GM19324 (cell line): ENCODE measurements around the gene ADGRV1.
"Not testable (repeated sequence)": the region's sequence is repeated elsewhere in the genome, so short reads cannot be mapped to it uniquely, and the experiment has no call there.

Experiments
- ATAC-seq: cut with Tn5 transposase; IDR thresholded peaks from one replicate; pipeline ENCODE4 v1.9.1; 2021; ENCODE audit warnings: mild to moderate bottlenecking, moderate library complexity; ENCODE audit not compliant: unreplicated experiment, low FRiP score

Gene ADGRV1

DNA sequence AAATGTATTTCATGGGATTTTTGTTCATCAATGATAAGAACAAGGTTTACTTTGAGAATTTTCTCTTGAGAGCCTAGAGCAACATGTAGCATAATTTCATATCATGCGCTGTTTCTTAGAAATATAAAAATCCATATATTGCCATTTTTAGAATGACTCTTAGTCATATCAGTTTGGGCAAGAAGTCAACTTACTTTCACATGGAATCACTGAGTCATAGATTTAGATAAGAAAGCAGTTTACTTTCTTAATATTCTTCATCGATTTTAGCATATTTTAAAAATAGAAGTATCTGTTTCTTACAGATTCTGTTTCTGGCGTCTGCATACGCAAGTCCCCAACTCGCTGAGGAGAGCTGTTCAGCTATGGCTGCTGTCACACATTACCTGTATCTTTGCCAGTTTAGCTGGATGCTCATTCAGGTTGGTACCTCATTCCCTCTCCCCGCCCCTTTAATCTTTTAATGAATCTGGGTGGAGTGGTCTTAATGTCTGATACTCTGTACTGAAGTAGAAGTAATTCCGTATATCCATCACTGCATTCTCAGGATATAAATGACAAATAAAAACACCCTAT lies 406.6 kb downstream of the ADGRV1 start:
- ATAC-seq, result no peak

DNA sequence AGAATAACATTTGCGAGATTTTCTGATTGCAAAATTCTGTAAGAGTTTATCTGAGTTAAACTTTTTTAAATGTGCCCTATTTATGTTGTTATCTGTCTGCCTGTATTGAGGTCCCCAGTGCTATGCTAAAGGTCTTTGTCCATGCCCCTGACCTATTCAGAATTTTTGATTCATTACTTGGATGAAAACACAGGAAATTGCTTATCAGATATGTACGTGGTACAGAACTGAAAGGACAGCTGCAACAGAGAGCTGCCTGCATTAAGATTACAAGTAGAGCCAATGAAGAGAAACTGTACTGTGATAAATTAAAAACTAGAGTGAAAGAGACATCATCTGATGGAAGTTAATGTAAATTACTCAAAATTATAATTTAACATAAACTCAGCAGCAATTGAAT lies 408.8 kb downstream of the ADGRV1 start:
- no peak for ATAC-seq

DNA sequence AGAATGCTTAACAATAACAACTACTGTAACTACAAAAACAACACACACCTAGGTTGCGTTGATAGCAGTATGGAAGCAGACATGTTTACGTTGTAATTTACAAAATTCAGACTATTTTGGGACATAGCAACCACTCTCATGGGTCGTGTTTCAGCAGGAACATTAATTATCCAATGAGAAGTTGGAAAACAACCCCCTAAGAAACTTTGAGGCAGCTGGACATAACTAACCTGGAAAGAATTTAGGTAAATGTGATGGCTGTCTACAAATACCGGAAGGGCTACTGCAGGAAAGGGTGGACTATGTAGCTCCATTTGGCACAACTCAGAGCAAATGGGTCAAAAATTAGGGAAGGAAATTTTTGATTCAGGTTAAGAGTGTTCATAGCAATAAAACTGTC lies 409.3 kb downstream of the ADGRV1 start:
- no peak for ATAC-seq

DNA sequence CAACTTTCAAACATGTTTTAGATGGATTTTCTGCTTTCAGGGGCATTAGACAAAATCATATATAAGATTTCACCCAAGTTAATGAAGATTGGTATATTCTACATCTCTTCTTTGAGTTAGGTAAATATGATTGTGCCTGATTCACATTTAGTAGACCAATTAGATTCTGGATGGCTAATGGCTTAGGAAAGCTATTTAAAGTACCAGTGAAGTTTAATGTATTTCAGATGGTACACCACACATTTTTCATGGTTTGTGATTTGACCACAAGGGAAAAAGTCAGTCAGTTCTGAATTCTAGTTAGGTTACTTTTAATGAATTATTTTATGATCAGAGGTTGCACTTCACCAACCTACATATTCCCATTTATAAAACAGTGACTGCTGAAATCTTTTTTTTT lies 409.7 kb downstream of the ADGRV1 start:
- no peak for ATAC-seq

DNA sequence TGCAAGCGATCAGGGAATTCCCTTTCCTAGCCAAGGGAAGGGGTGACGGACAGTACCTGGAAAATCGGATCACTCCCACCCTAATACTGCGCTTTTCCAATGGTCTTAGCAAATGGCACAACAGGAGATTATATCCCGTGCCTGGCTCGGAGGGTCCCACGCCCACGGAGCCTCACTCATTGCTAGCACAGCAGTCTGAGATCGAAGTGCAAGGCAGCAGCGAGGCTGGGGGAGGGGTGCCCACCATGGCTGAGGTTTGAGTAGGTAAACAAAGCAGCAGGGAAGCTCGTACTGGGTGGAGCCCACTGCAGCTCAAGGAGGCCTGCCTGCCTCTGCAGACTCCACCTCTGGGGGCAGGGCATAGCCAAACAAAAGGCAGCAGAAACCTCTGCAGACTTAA lies 411.3 kb downstream of the ADGRV1 start:
- not testable (repeated sequence) for ATAC-seq

DNA sequence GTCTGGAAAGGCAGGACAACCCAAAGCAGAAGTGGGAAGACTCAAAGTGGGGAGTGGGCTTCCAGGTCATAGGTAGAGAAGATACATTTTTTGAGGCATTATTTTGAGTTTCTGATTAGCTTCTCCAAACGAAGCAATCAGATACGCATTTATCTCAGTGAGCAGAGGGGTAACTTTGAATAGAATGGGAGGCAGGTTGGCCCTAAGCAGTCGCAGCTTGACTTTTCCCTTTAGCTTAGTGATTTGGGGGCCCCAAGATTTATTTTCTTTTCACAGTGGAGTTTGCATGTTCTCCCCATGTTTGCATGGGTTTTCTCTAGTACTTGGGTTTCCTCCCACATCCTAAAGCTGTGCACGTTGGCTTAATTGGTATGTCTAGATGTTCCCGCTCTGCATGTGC lies 422.6 kb downstream of the ADGRV1 start:
- no peak for ATAC-seq

- no peak for ATAC-seq
Observed at GRCh38 chr5:90981821-90982220, 423.2 kb downstream of the ADGRV1 start.

DNA sequence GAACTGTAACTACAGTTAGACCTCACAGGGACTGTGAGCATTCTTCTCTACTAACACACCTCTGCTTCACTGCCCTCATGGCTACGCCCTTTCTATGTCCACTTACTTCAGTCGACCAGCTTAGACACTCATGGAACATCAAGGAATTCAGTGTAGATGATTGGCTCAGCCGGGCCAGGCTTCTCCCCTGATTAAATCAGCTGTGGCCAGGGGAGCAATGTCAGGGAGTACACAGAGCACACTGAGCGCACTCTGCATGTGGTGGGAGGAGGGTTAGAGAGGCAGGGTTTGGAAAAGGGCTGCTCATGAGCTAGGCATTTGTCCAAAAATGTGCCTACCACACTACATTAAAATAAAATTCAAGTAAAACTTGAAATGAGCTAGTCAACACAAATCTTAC lies 424.0 kb downstream of the ADGRV1 start:
- no peak for ATAC-seq

DNA sequence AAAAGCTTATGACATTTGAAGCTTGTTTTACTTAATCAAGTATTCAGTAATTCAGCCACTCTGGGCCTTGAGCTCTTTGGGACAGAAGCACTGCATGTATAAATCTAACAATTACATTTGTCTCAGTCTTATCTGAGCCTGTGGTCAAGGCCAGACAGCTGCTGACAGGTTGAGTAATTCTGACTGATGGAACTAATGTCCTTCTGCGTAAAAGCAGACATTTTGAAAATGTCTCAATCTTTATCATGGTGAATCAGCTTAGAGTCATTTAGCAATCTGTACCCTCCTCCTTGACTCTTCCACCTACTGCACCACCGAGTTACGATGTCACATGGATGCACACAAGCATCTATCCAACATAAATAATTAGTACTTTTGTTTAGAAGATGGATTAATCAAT lies 424.6 kb downstream of the ADGRV1 start:
- no peak for ATAC-seq

GRCh38 chr5:90983711-90984124 lies 425.1 kb downstream of the ADGRV1 start:
- no peak for ATAC-seq

GRCh38 chr5:90985341-90985740 lies 426.7 kb downstream of the ADGRV1 start:
- no peak for ATAC-seq

DNA sequence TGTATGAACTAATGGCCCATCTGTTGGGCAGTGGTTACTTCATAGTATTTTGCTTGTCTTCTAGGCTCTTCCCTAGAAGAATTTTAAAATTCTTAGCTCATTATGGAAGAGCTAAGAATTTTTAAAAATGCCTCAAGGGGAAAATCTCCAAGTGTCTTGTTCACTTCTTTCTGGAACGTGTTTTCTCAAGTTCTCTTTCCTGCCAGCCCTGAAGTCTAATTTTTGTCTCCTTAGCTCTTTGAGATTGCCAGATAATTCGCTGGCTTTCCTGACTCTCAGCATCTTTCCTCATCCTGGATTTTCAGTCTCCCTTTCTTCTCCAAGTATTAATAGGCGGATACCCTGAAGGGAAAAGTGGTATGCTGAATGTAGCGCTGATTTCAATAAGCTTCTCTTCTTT lies 429.1 kb downstream of the ADGRV1 start:
- ATAC-seq, result no peak

GRCh38 chr5:90991201-90991600 lies 432.6 kb downstream of the ADGRV1 start:
- ATAC-seq, result no peak

GRCh38 chr5:90994796-90995195 lies 436.2 kb downstream of the ADGRV1 start:
- ATAC-seq, result no peak

DNA sequence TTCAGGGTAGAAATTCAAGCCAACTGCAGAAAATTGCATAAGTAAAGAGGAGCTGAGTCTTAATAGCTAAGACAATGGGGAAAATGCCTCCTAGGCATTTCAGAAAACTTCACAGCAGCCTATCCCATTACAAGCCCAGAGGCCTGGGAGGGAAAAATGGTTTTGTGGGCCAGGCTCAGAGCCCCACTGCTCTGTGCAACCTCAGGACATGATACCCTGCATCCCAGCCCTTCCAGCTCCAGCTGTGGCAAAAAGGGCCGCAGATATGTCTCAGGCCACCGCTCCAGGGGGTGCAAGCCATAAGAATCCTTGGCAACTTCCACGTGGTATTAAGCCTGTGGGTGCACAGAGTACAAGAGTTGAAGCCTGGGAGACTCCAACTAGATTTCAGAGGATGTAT lies 437.5 kb downstream of the ADGRV1 start:
- no peak for ATAC-seq

GRCh38 chr5:90997082-90997481 lies 438.5 kb downstream of the ADGRV1 start:
- ATAC-seq, result no peak

DNA sequence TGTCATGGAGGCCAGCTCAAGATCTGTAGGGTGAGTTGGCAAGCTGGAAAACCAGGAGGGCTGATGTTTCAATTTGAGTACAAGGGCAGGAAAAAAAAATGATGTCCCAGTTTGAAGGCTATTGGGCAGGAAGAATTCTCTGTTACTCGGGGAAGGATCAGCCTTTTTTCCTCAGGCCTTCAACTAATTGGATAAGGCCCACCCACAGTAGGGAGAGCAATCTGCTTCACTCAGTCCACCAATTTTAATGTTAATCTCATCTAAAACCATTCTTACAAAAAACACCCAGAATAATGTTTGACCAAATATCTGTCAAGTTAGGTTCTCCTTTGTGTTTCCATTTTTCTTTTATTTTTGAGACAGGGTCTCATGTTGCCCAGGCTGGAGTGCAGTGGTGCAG lies 442.1 kb downstream of the ADGRV1 start:
- ATAC-seq, result no peak

- no peak for ATAC-seq
Observed at GRCh38 chr5:91006713-91007112, 448.1 kb downstream of the ADGRV1 start.

GRCh38 chr5:91007251-91007650 lies 448.7 kb downstream of the ADGRV1 start:
- ATAC-seq, result no peak

DNA sequence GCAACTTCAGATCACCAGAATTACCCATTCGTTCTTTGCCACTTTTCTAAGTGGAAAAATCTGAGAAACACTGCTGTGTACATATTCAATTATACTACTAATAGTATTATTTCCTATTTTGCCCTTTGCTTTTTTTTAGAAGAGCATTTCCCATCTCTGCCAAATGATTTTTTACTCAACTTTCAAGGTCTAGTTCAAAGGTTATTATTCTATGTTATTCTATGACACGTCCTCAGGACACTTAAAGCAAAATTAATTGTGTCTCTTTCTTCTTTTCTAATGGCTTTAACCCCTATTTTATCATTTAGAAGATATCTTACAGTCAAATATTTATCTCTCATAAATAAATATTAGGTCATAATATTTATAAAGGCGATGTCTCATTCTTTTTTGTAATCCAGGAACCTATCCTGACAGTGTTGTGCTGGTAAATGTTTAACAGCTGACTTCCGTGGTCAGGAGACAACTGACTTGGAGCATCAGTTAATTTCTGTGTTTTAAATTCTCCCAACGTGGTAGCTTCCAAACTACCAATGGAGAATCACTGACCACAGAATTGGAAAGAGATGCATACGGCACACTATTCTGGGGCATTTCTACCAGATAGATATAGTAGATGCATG lies 449.3 kb downstream of the ADGRV1 start:
- ATAC-seq, result no peak

DNA sequence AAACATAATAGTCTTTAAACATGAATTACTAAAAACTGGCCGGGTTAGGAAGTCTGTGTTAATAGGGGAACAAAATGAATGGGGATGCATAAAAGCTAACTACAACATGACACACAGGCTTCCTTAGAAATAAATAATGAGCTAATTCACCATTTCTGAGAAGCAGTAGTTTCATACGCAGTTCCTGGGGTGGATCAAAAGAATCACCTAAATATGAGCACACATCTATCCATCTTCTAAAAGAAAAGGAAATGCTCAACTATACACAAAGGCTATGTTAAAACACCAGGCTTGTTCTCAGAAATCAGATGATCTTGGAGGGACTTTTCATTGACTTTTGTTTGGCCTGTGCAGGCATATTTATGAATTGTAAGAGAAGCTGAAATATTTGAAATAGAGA lies 451.5 kb downstream of the ADGRV1 start:
- ATAC-seq, result no peak

GRCh38 chr5:91011029-91011428 lies 452.4 kb downstream of the ADGRV1 start:
- ATAC-seq, result no peak

- ATAC-seq, result not testable (repeated sequence)
Observed at GRCh38 chr5:91012867-91013266, 454.3 kb downstream of the ADGRV1 start.
